ENCODE data around the gene ZNF789.
A peak's percentile ranks its signal among the peaks of the same experiment; 100 is the strongest.

ZNF789 gene

DNA sequence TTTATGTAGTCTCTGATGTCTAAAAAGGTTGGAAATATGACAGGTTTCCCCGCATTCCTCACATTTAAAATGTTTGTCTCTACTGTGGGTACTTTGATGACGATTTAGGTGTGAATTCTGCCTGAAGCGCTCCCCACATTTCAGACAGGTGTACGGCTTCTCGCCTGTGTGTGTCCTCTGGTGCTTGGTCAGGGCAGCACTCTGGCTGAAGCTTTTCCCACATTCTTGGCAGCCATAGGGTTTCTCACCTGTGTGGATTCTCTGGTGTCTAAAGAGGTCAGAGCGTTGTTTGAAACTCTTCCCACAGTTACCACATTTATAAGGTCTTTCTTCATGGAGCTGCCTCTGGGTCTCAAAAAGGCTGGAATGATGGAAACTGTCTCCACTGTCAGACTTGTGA is 21.1 kb downstream of the ZNF789 start:
- H3K27me3 Mint-ChIP-seq (ENCODE audit: low read depth) = no peaks in the 10 kb centered on the region
- no peak overlapping the region for H3K4me3 Mint-ChIP-seq
- H3K4me1 Mint-ChIP-seq = peaks cover 14% of the 10 kb centered on the region
- peaks cover 18% of the 10 kb centered on the region for H3K9me3 Mint-ChIP-seq
- H3K36me3 Mint-ChIP-seq (ENCODE audit: low read depth) = peaks cover 78% of the 10 kb centered on the region
- TF ChIP-seq, protein P1, sequence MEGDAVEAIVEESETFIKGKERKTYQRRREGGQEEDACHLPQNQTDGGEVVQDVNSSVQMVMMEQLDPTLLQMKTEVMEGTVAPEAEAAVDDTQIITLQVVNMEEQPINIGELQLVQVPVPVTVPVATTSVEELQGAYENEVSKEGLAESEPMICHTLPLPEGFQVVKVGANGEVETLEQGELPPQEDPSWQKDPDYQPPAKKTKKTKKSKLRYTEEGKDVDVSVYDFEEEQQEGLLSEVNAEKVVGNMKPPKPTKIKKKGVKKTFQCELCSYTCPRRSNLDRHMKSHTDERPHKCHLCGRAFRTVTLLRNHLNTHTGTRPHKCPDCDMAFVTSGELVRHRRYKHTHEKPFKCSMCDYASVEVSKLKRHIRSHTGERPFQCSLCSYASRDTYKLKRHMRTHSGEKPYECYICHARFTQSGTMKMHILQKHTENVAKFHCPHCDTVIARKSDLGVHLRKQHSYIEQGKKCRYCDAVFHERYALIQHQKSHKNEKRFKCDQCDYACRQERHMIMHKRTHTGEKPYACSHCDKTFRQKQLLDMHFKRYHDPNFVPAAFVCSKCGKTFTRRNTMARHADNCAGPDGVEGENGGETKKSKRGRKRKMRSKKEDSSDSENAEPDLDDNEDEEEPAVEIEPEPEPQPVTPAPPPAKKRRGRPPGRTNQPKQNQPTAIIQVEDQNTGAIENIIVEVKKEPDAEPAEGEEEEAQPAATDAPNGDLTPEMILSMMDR (IDR thresholded peaks at IDR 0.05; ENCODE audit: unreplicated experiment in 3 of 3) = no peak
- H3K27ac Mint-ChIP-seq = no peak overlapping the region

DNA sequence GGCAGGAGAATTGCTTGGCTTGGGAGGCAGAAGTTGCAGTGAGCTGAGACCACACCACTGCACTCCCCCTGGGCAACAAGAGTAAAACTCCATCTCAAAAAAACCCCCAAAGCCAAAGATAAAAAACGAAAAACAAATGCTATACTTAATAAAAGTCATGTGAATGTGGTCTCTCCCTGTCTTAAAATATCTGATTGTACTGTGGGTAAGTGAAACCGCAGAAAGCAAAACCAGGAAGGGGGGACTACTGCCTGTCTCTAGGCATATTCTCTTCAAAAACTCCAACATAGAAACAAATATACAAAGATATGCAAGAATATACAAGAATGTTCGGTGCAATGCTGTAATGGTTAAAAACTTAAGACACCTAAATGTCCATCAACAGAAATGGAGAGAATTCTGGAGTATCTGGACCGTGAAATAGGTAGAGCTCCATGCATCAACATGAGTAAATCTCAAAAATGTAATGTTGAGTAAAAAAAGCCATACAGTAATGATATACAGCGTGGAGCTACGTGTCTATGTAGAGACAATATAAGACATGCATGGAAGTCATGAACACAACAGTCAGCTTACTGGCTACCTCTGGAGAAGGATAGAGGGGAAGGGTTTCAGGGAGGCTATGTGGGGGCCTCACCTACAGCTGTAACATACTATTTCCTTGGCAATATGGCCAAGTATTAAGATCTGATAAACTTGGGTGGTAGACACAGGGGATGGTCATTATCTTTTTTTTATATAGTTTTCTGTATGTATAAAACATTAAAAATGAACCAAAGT is 25.3 kb downstream of the ZNF789 start:
- TF ChIP-seq, protein P1 (IDR thresholded peaks at IDR 0.05; ENCODE audit: unreplicated experiment in 3 of 3) = no peak
- Mint-ChIP-seq H3K27ac (peak overlapping the region; percentile 40 to 61 (median 44)), H3K4me1 (peaks cover 20% of the 10 kb centered on the region), H3K9me3 (peaks cover 15% of the 10 kb centered on the region), H3K4me3 (peak overlapping the region; percentile 97 to 99 (median 98)), H3K36me3 (ENCODE audit: low read depth) (peaks cover 54% of the 10 kb centered on the region), H3K27me3 (ENCODE audit: low read depth) (no peaks in the 10 kb centered on the region)

DNA sequence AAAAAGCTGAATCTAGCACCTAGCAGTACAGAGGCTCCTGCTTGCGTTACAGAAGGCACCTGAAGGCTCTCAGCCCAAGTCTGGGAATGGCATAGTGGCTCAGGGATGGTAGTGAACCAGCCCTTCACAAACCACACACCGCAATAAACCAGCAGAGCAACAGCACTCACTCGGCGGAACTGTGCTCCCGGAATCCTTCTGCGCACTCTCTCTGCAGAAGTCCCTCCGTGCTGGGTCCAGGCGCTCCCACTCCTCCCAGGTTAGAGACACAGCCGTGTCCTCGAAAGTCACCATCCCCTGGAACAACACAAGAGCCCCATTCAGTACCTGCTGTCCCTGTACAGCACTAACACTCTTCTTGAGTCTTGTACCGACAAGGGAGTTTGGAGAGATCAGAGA is 25.9 kb downstream of the ZNF789 start:
- TF ChIP-seq, protein P1 (IDR thresholded peaks at IDR 0.05; ENCODE audit: unreplicated experiment in 3 of 3) = no peak
- H3K27ac Mint-ChIP-seq = peak overlapping the region; percentile 17 to 96 (median 40)
- peaks cover 20% of the 10 kb centered on the region for H3K4me1 Mint-ChIP-seq
- peaks cover 9% of the 10 kb centered on the region for H3K9me3 Mint-ChIP-seq
- no peaks in the 10 kb centered on the region for H3K27me3 Mint-ChIP-seq (ENCODE audit: low read depth)
- peaks cover 48% of the 10 kb centered on the region for H3K36me3 Mint-ChIP-seq (ENCODE audit: low read depth)
- peak overlapping the region; percentile 97 to 99 (median 98) for H3K4me3 Mint-ChIP-seq

DNA sequence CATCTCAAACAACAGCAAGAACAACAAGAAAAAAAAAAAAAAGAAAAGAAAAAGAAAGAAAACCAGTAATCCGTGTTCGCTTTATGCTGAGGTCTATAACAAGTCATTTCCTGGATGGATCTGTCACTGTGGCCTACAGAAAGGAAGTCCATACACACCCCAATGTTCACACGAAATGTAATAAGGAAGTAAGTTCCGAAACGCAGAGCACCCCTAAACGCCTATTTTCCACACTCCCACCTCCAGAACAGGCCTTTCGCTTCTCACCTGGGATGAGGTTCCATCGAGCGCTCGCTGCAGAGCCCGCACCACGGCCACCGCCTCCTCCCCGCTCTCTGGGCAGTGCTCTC is 26.7 kb downstream of the ZNF789 start:
- Mint-ChIP-seq H3K27me3 (ENCODE audit: low read depth) (no peaks in the 10 kb centered on the region), H3K9me3 (peaks cover under 1% of the 10 kb centered on the region), H3K36me3 (ENCODE audit: low read depth) (peaks cover 40% of the 10 kb centered on the region), H3K4me3 (peak overlapping the region; percentile 97 to 99 (median 98)), H3K27ac (peak overlapping the region; percentile 93 to 97 (median 96)), H3K4me1 (peaks cover 20% of the 10 kb centered on the region)
- TF ChIP-seq, protein P1 (IDR thresholded peaks at IDR 0.05; ENCODE audit: unreplicated experiment in 3 of 3) = no peak

DNA sequence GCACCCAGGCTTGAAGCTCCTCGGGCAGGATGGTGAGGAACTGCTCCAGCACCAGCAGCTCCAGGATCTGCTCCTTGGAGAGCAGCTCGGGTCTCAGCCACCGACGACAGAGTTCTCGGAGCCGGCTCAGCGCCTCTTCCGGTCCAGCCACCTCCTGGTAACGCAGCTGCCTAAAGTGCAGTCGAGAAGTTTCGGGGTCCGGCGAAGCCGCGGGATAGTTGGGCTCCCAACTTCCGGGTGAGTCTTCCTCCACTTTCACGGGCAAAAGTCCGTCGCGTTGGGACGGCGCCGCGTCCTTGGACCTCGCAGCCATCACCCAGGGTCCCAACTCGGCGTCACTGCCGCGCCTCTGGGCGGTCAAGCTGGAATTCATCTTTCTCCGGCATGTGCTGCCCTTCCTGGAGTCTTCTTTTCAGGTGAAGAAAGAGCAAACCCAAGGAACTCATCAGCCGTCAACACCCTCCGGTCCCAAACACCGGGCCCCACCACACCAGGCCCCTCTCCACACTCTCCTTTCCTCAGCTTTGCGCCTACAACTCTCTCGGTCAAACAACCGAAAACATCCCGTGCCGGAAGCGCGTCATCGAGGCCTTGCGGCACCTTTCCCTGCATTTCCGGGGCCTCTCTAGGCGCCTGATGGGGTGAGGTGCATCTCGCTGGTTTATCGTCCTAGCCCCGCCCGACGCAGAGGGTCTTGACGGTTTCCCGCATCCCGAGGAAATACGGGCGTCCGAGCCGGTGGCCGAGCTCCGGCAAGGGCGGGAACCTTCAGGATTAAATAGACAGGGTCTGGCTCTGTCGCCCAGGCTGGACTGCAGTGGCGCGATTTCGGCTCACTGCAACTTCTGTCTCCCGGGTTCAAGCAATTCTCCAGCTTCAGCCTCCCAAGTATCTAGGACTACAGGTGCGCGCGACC is 27.3 kb downstream of the ZNF789 start, which contains the start of gene ZNF394:
Gene ZNF394 (minus strand): TSS at position 561 of the 916 bp plus-strand sequence. CDS start 188 bp downstream, at position 373.
- H3K27me3 Mint-ChIP-seq (ENCODE audit: low read depth) = no peaks in the 10 kb centered on the region
- no peaks in the 10 kb centered on the region for H3K9me3 Mint-ChIP-seq
- peaks cover 20% of the 10 kb centered on the region for H3K4me1 Mint-ChIP-seq
- H3K27ac Mint-ChIP-seq = peak within 1 kb of the TSS; percentile 93 to 97 (median 96)
- TF ChIP-seq, protein P1 (IDR thresholded peaks at IDR 0.05; ENCODE audit: unreplicated experiment in 3 of 3) = no peak
- peaks cover 34% of the 10 kb centered on the region for H3K36me3 Mint-ChIP-seq (ENCODE audit: low read depth)
- peak within 1 kb of the TSS; percentile 97 to 99 (median 98) for H3K4me3 Mint-ChIP-seq

Data from nephron (organoid).